Measurements from ENCODE around the gene ZBTB17.

- no peak for TF ChIP-seq CTCF (IDR thresholded peaks at IDR 0.05)
- no peak for TF ChIP-seq POLR2A (IDR thresholded peaks at IDR 0.05)
Measured at GRCh38 chr1:15989776-15990175, 13.9 kb upstream of the ZBTB17 start.
